ENCODE data around the gene GPR176.

The GPR176 gene

GRCh38 chr15:39781147-39781966 is 138.7 kb downstream of the GPR176 start:
- DNase-seq, result no peak

GRCh38 chr15:39778021-39778420 is 142.0 kb downstream of the GPR176 start:
- DNase-seq, result no peak

GRCh38 chr15:39777496-39777895 is 142.6 kb downstream of the GPR176 start:
- DNase-seq, result no peak

GRCh38 chr15:39776068-39776467 is 144.0 kb downstream of the GPR176 start:
- DNase-seq, result no peak

- no peak for DNase-seq
Observed at GRCh38 chr15:39774688-39775267, 145.3 kb downstream of the GPR176 start.

GRCh38 chr15:39770748-39771689 is 149.0 kb downstream of the GPR176 start:
- DNase-seq, result peak; percentile 48

DNA sequence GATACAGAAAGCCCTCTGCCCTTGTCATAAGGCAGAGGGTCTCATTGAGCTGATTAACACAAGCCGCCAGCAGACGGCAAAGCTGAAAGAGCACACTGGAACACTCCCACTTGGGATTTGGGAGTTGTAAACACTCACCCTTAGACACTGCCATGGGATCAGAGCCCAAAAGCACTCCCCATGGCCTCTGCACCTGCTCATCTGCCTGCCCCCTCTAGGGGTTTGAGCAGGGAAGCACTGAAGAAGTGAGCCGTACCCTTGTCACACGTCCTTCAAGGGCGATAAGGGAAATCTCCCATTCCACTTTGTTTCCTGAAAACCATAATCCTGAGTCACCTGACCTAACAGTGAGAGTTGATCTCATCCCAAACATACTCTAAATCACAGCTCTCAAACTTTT is 152.1 kb downstream of the GPR176 start:
- no peak for DNase-seq

DNA sequence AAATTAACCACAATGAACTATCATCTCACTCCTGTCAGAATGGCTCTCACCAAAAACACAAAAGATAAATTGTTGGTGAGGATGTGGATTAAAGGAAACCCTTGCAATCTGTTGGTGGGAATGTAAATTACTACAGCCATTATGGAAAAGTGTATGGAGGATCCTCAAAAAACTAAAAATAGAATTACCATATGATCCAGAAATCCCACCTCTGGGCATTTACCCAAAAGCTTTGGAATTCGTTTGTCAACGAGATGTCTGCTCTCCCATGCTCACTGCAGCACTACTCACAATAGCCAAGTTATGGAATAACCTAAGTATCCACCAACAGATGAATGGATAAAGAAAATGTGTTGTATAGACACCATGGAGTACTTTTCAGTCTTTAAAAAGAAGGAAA is 159.1 kb downstream of the GPR176 start:
- DNase-seq, result no peak

- peak; percentile 87 for DNase-seq
Observed at GRCh38 chr15:39756806-39757522, 163.1 kb downstream of the GPR176 start.

DNA sequence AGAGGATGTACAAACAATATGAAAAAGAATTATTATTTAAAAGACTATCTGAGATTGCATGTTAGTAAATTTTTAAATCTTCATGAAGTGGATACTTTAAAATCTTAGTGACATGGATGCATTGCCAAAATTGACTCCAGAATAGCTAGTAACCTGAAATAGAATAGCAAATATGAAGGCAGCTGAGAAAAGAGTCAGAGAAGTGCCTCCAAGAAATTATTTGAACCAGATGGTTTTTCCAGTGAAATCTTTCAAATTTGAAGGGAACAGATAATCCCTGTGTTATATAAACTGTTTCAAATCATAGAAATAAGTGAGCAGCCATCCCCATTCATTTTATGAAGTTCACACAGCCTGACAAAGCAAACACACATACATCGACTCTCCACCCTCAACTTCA is 167.1 kb downstream of the GPR176 start:
- DNase-seq, result peak; percentile 71

- no peak for DNase-seq
Observed at GRCh38 chr15:39752246-39752645, 167.8 kb downstream of the GPR176 start.
